Gastrocnemius medialis (tissue), 4 donors: ENCODE results near the gene SREBF1. TPM values are rescaled to one million over a fixed set of nuclear protein-coding genes. Genes with fewer than 3 reads are reported as not detected.

Experiments
- ATAC-seq, 2 donors: fragments of 150-250 bp; one replicate each; pipeline ENCODE4 v1.9.1; 2016
- DNase-seq, 2 donors: peaks; one replicate each; pipeline ENCODE4 v3.0.0-alpha.2; 2019
- H3K27ac ChIP-seq, 4 donors: fragments of 200-600 bp; sonication (generic); 1 replicate in 1 of 4; 2 replicates in 3 of 4; pipeline ENCODE4 v1.5.1; 2016 to 2018; ENCODE audit warnings: mild to moderate bottlenecking in 2 of 4, moderate library complexity in 1 of 4
- H3K27me3 ChIP-seq, 3 donors: fragments of 200-600 bp; sonication (generic) in 2 of 3; 1 replicate in 1 of 3; 2 replicates in 2 of 3; pipeline versions ENCODE4 v1.5.1 to v1.6.0; 2016 to 2019; ENCODE audit warnings: mild to moderate bottlenecking in 1 of 3, moderate library complexity in 1 of 3
- H3K36me3 ChIP-seq, 2 donors: fragments of 200-600 bp; sonication (generic) in 1 of 2; one replicate each; pipeline ENCODE4 v1.5.1; 2017 to 2018
- H3K4me1 ChIP-seq, 2 donors: fragments of 200-600 bp; sonication (generic) in 1 of 2; one replicate each; pipeline ENCODE4 v1.5.1; 2016 to 2017; ENCODE audit warnings: mild to moderate bottlenecking in 2 of 2
- H3K4me3 ChIP-seq, 4 donors: fragments of 200-600 bp; sonication (generic) in 3 of 4; 1 replicate in 1 of 4; 2 replicates in 3 of 4; pipeline ENCODE4 v1.5.1; 2016 to 2019; ENCODE audit warnings: mild to moderate bottlenecking in 2 of 4
- H3K9me3 ChIP-seq, 3 donors: fragments of 200-600 bp; sonication (generic) in 2 of 3; 1 replicate in 1 of 3; 2 replicates in 2 of 3; pipeline ENCODE4 v1.5.1; 2016 to 2019
- POLR2A ChIP-seq, 2 donors: fragments of 450-650 bp; IDR thresholded peaks; one replicate each; pipeline ENCODE4 v1.6.1; 2017; ENCODE audit warnings: antibody characterized with exemption in 2 of 2, mild to moderate bottlenecking in 2 of 2, moderate library complexity in 2 of 2
- in situ Hi-C, 4 donors: fragments of 200-750 bp; cut with MboI; loops; one replicate each; pipeline versions ENCODE4 v1.15.0 to v1.8.0; 2017; ENCODE audit warnings: low sequenced_read_pairs in 4 of 4
- intact Hi-C: fragments of 100-400 bp; cut with DNase I; formaldehyde crosslinking; loops from one replicate; pipeline ENCODE4 v1.15.1; 2023; ENCODE audit warnings: low total_unique reads
- total RNA-seq, 4 donors: library from RNA; depleted of rRNA; stranded (reverse); fragments of >200 nt; gene quantifications; one replicate each; pipeline versions ENCODE4 v1.1.0 to v1.2.3, GENCODE V29; 2016
- TF ChIP-seq, protein P1 (sequence below), 5 experiments: fragments of 450-650 bp in 3 of 5; fragments of 200-600 bp in 2 of 5; sonication (generic) in 2 of 5; IDR thresholded peaks in 4 of 5; conservative IDR thresholded peaks in 1 of 5; 1 replicate in 4 of 5; 2 replicates in 1 of 5; pipeline ENCODE4 v1.5.1; 2016 to 2019; ENCODE audit warnings: antibody characterized with exemption in 5 of 5, mild to moderate bottlenecking in 3 of 5, moderate library complexity in 3 of 5

SREBF1 gene
- total RNA-seq, 4 donors from 2014 or later = 11.1 to 64.5 (median 32.3) TPM

DNA sequence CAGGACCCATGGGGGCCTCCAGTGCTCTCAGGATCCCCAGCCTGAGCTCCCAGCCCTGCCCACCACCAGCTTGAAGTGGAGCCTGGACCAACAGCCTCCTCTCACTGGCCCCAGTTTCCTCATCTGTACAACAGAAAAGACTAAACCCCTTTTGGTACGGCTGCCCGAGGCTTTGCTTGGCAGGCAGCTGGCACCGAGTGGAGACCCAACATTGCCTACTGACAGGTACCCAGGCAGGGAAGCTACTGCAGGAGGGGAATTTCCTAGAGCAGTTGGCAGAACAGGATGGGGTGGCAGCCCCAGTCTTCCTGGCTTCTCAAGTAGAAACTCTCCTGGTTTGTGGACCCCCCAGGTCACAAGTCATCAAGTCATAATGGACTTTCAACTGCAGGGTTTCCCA lies 14.2 kb downstream of the SREBF1 start:
- TF ChIP-seq, protein P1, sequence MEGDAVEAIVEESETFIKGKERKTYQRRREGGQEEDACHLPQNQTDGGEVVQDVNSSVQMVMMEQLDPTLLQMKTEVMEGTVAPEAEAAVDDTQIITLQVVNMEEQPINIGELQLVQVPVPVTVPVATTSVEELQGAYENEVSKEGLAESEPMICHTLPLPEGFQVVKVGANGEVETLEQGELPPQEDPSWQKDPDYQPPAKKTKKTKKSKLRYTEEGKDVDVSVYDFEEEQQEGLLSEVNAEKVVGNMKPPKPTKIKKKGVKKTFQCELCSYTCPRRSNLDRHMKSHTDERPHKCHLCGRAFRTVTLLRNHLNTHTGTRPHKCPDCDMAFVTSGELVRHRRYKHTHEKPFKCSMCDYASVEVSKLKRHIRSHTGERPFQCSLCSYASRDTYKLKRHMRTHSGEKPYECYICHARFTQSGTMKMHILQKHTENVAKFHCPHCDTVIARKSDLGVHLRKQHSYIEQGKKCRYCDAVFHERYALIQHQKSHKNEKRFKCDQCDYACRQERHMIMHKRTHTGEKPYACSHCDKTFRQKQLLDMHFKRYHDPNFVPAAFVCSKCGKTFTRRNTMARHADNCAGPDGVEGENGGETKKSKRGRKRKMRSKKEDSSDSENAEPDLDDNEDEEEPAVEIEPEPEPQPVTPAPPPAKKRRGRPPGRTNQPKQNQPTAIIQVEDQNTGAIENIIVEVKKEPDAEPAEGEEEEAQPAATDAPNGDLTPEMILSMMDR (IDR thresholded peaks at IDR 0.05 in 4 of 5, conservative IDR thresholded peaks at IDR 0.05 in 1 of 5) = no peak
- peak in 1 of 2 donors; percentile 27 for TF ChIP-seq POLR2A (IDR thresholded peaks at IDR 0.05)
- Histone ChIP-seq H3K4me1 (peaks cover 79 to 87% of the 10 kb centered on the region in 2 donors), H3K27ac (peak overlapping the region; percentile 88 to 96 (median 94)), H3K27me3 (no peaks in the 10 kb centered on the region), H3K36me3 (peaks cover 0 to 15% of the 10 kb centered on the region in 2 donors), H3K9me3 (no peaks in the 10 kb centered on the region), H3K4me3 (peak overlapping the region; percentile 57 to 83 (median 64))
- intact Hi-C loops = loop anchor here (1.0 to 2.0 kb wide), 2 partner anchors 14 to 40 kb away; partner anchors contain the start of gene SREBF1
- DNase-seq = no peak
- in situ Hi-C loops = no loop called here
- peak in 1 of 2 donors; percentile 1 for ATAC-seq

DNA sequence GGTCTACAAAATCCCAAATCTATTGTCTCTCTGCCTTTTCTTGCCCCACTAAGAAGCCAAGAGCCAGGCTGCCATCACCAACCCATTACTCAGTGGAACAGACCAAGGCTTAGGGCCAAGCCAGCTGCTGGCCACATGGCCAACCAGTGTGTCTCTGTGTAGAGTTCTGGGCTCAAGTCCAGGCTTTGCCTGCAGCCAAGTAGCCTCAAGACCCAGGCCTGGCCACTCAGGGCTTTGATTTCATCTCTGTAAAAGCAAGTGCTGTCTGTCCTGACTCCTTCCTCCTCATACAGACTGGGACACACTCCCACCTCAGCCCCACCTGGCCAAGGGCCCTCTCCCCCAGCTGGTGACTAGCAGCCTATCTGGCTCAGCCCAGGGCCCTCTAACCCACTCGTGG lies 14.6 kb downstream of the SREBF1 start:
- DNase-seq = peak; percentile 87 to 95
- H3K27ac ChIP-seq = peak overlapping the region; percentile 88 to 96 (median 94)
- intact Hi-C loops = loop anchor here (2.0 kb wide), 1 partner anchor 39 kb away; no protein-coding TSS in a partner anchor
- ATAC-seq = peak; percentile 55 to 68
- no peaks in the 10 kb centered on the region for H3K9me3 ChIP-seq
- peaks cover 0 to 19% of the 10 kb centered on the region in 2 donors for H3K36me3 ChIP-seq
- in situ Hi-C loops = no loop called here
- H3K4me1 ChIP-seq = peaks cover 80 to 88% of the 10 kb centered on the region in 2 donors
- TF ChIP-seq POLR2A (IDR thresholded peaks at IDR 0.05) = peak; percentile 55 to 85
- TF ChIP-seq, protein P1 (IDR thresholded peaks at IDR 0.05 in 4 of 5, conservative IDR thresholded peaks at IDR 0.05 in 1 of 5) = no peak
- peak overlapping the region; percentile 57 to 83 (median 64) for H3K4me3 ChIP-seq
- H3K27me3 ChIP-seq = no peaks in the 10 kb centered on the region

GRCh38 chr17:17820463-17821158 lies 16.2 kb downstream of the SREBF1 start:
- Histone ChIP-seq H3K4me3 (no peak overlapping the region), H3K9me3 (no peaks in the 10 kb centered on the region), H3K27me3 (no peaks in the 10 kb centered on the region), H3K27ac (peak overlapping the region; percentile 88 to 96 (median 94)), H3K36me3 (peaks cover 0 to 22% of the 10 kb centered on the region in 2 donors), H3K4me1 (peaks cover 74 to 83% of the 10 kb centered on the region in 2 donors)
- intact Hi-C loops (no loop called here), in situ Hi-C loops (no loop called here)
- DNase-seq (no peak), ATAC-seq (no peak)
- TF ChIP-seq, protein P1 (IDR thresholded peaks at IDR 0.05 in 4 of 5, conservative IDR thresholded peaks at IDR 0.05 in 1 of 5) = no peak
- TF ChIP-seq POLR2A (IDR thresholded peaks at IDR 0.05) = no peak

GRCh38 chr17:17820046-17820445 lies 16.7 kb downstream of the SREBF1 start:
- Histone ChIP-seq H3K4me1 (peaks cover 74 to 83% of the 10 kb centered on the region in 2 donors), H3K36me3 (peaks cover 0 to 22% of the 10 kb centered on the region in 2 donors), H3K9me3 (no peaks in the 10 kb centered on the region), H3K27ac (peak overlapping the region; percentile 88 to 96 (median 94)), H3K4me3 (no peak overlapping the region), H3K27me3 (no peaks in the 10 kb centered on the region)
- in situ Hi-C loops = no loop called here
- intact Hi-C loops = no loop called here
- DNase-seq = no peak
- no peak for TF ChIP-seq POLR2A (IDR thresholded peaks at IDR 0.05)
- TF ChIP-seq, protein P1 (IDR thresholded peaks at IDR 0.05 in 4 of 5, conservative IDR thresholded peaks at IDR 0.05 in 1 of 5) = no peak
- no peak for ATAC-seq
